OCI-M2 (cell line): ENCODE data around the gene NAPA.

Experiments
- DNase-seq: peaks from one replicate; lab custom pipeline; 2025; ENCODE audit not compliant: unreplicated experiment; lab: John Stamatoyannopoulos, UW

NAPA gene

GRCh38 chr19:47464675-47465419 is 50.0 kb downstream of the NAPA start:
- DNase-seq = no peak

- DNase-seq = no peak
These were observed 53.0 kb downstream of the NAPA start for GRCh38 chr19:47461876-47462275.

GRCh38 chr19:47459477-47459876 is 55.4 kb downstream of the NAPA start:
- DNase-seq = no peak

GRCh38 chr19:47458672-47459071 is 56.2 kb downstream of the NAPA start:
- DNase-seq = no peak

GRCh38 chr19:47456721-47457474 is 58.0 kb downstream of the NAPA start:
- DNase-seq = no peak

GRCh38 chr19:47450478-47450877 is 64.4 kb downstream of the NAPA start:
- no peak for DNase-seq

- DNase-seq = no peak
These were observed 66.5 kb downstream of the NAPA start for GRCh38 chr19:47448360-47448727.

- DNase-seq = peak; percentile 97
These were observed 67.1 kb downstream of the NAPA start for GRCh38 chr19:47447470-47448359.

GRCh38 chr19:47446534-47447469 is 68.1 kb downstream of the NAPA start:
- DNase-seq = no peak

GRCh38 chr19:47445937-47446402 is 68.9 kb downstream of the NAPA start:
- peak; percentile 29 for DNase-seq

GRCh38 chr19:47445527-47445926 is 69.3 kb downstream of the NAPA start:
- DNase-seq = no peak

GRCh38 chr19:47444388-47444821 is 70.5 kb downstream of the NAPA start:
- peak; percentile 21 for DNase-seq

- no peak for DNase-seq
These were observed 71.5 kb downstream of the NAPA start for GRCh38 chr19:47443331-47443730.

- DNase-seq = no peak
These were observed 76.1 kb downstream of the NAPA start for GRCh38 chr19:47438793-47439220.
